Measurements from ENCODE around the gene PDE9A.
A peak's percentile ranks its signal among the peaks of the same experiment; 100 is the strongest.
"Not testable (repeated sequence)": the region's sequence is repeated elsewhere in the genome, so short reads cannot be mapped to it uniquely, and the experiment has no call there.

The PDE9A gene

DNA sequence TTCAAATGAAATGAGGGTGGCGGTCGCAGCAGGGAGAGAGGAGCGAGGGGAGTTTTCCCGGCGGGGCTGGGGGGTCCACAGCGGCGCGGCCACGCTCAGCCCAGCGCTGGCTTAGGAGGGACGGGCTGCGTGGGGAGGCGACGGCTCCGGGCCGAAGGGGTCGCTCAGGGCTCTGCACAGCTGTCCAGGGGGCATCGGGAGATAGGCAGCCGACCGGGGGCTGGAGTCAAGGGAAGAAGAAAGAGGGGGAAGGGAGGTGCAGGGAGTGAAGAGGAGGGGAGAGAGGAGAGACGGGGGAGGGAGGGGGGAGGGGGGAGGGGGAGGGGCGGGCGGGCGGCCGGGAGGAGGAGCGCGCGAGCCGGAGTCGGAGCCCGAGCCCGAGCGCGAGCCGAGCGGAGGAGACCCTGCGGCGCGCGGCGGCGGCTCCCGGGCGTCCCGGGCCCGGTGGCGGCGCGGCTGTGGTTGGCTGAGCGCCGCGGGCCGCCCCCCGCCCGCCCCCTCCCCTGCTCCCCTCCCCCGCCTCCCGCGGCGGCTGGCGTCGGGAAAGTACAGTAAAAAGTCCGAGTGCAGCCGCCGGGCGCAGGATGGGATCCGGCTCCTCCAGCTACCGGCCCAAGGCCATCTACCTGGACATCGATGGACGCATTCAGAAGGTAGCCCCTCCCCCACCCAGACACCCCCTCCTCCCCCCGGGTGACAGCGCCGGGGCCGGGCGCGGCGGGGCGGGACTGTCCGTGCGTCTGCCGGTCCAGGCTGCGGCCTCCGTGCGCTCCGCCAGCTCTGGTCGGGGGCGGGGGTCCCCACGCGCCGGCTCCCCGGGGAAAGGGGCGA lies at the start of gene PDE9A:
Gene PDE9A (plus strand): TSS at position 391 of the 831 bp plus-strand sequence. CDS start 194 bp downstream, at position 585.
- peak; percentile 45 for DNase-seq

GRCh38 chr21:42607102-42607501 lies 46.3 kb upstream of the PDE9A start:
- no peak for DNase-seq

GRCh38 chr21:42607525-42608102 lies 45.8 kb upstream of the PDE9A start:
- no peak for DNase-seq

GRCh38 chr21:42608446-42608845 lies 45.0 kb upstream of the PDE9A start:
- DNase-seq: no peak

GRCh38 chr21:42609811-42610210 lies 43.6 kb upstream of the PDE9A start:
- DNase-seq: no peak

- no peak for DNase-seq
Measured at GRCh38 chr21:42611852-42612251, 41.6 kb upstream of the PDE9A start.

DNA sequence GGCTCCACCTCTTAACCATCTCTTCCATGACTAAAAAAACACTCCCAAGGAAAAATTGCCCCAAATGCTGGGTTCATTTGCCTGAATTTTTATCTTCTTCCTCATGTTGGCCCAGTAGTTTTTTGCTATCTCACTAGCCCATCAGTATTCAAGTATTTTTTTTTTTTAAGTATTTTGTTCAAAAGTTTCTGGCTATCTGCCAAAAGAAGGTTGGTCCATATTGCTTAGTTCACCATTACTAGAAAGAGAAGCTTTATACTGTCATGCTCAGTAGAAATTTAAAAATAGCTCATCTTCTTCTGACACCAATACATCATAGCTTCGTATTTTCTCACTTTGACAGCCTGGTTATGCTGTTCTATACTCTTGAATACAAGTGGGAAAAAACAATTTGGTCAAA lies 41.0 kb upstream of the PDE9A start:
- no peak for DNase-seq

- no peak for DNase-seq
Measured at GRCh38 chr21:42613756-42614155, 39.7 kb upstream of the PDE9A start.

DNA sequence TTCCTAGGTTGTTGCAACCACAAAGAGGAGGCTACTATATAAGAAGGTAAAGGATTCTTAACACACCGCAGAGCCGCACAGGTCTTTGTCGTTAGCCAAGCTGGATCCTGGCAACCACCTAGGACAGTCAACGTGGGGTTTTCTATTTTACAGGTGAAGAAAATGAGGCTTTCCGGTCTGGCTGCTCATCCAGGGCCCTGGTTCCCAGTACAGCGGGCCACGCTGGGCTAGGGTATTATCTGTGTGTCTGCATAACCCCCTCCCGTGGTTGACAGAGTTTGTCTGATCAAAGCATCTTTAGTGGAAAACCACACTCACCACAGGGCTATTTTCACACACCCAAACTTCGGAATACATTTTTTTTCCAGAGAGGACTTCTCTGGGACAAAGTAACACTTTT lies 39.0 kb upstream of the PDE9A start:
- DNase-seq: peak; percentile 61

GRCh38 chr21:42614811-42615351 lies 38.5 kb upstream of the PDE9A start:
- peak; percentile 61 for DNase-seq

GRCh38 chr21:42615377-42615776 lies 38.0 kb upstream of the PDE9A start:
- not testable (repeated sequence) for DNase-seq

GRCh38 chr21:42615924-42616323 lies 37.5 kb upstream of the PDE9A start:
- no peak for DNase-seq

GRCh38 chr21:42616446-42616845 lies 37.0 kb upstream of the PDE9A start:
- DNase-seq: no peak

DNA sequence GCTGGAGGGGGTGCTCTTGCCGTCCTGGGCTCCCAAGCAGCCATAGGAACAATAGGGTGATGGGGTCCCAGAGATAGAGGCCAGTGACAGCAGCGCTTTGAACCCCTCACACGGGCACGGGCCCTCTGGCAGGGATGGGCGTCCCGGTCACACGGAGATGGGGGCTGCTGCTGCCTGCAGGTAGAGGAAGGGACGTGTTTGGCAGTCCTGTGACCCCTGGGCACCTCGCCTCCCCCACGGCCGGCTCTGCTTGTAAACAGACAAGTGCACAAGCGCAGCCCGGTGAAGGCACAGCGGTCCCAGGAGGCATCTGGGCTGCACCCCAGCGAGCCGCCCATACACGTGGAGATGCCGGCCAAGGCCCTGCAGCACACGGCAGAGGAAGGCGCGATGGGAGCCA lies 36.5 kb upstream of the PDE9A start:
- no peak for DNase-seq

- DNase-seq: no peak
Measured at GRCh38 chr21:42617486-42617885, 35.9 kb upstream of the PDE9A start.

DNA sequence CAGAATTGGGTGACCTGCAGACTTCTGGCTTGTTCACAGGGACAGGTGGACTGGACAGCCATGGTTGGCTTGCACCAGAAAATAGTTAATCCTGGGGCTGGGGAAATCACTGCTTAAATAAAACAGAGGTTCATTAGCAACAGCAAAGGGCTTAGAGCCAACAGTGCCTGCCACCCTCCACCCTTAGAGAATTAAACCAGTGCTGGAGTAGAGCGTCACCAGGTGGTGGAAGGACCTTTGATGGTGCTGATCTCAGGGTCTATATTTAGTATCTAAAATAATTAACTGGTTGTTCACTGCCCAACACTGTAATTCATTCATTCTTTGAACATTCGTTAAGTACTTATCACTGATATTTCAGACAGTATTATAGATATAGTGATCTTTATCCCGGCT lies 34.7 kb upstream of the PDE9A start:
- DNase-seq: no peak

DNA sequence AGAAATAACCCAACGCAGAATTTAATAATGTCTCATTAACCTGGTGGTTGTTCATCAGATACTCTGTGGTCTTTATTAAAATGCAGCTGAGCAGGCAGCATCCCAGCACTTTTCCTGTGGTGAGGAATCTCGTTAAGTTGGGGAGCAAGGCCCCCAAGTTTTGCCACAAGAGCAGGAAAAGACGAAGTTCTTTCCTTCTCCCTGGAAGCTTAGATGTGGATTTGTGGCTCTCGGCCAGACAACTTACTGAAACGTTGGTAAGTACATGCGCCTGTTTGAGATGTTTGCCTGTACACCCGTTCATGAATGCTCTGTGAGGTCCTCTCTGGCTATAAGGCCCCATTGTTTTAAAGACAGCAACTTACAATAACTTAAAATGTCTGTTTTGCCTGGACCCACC lies 34.3 kb upstream of the PDE9A start:
- DNase-seq: no peak

GRCh38 chr21:42619841-42620240 lies 33.6 kb upstream of the PDE9A start:
- no peak for DNase-seq

GRCh38 chr21:42621166-42621818 lies 32.1 kb upstream of the PDE9A start:
- DNase-seq: no peak

- DNase-seq: no peak
Measured at GRCh38 chr21:42621819-42622177, 31.6 kb upstream of the PDE9A start.

- no peak for DNase-seq
Measured at GRCh38 chr21:42622284-42622683, 31.1 kb upstream of the PDE9A start.

- DNase-seq: no peak
Measured at GRCh38 chr21:42623694-42624093, 29.7 kb upstream of the PDE9A start.

- no peak for DNase-seq
Measured at GRCh38 chr21:42624095-42624790, 29.2 kb upstream of the PDE9A start.
